SJSA1 (cell line): ENCODE measurements around the gene ABHD16A. TPM values are rescaled to one million over a fixed set of nuclear protein-coding genes. Genes with fewer than 3 reads are reported as not detected.

Source experiments
- DNase-seq, 2 experiments: peaks; one replicate each; pipeline ENCODE4 v3.0.0-alpha.2; 2015 to 2020; ENCODE audit warnings: low spot score in 2 of 2, low read depth in 1 of 2
- H3K27ac ChIP-seq: fragments of 250-450 bp; sonication (Bioruptor Pico); 2 replicates; pipeline ENCODE4 v1.5.1; 2020; ENCODE audit warnings: mild to moderate bottlenecking, moderate library complexity
- H3K27me3 ChIP-seq: fragments of 250-450 bp; sonication (Bioruptor Pico); replicated peaks from 2 replicates; pipeline ENCODE4 v1.5.1; 2020; ENCODE audit warnings: mild to moderate bottlenecking, moderate library complexity
- H3K36me3 ChIP-seq: fragments of 250-450 bp; sonication (Bioruptor Pico); 2 replicates; pipeline ENCODE4 v1.5.1; 2020; ENCODE audit warnings: mild to moderate bottlenecking
- H3K4me1 ChIP-seq: fragments of 250-450 bp; sonication (Bioruptor Pico); replicated peaks from 2 replicates; pipeline ENCODE4 v1.6.1; 2021; ENCODE audit warnings: mild to moderate bottlenecking
- H3K4me3 ChIP-seq: fragments of 250-450 bp; sonication (Bioruptor Pico); 2 replicates; pipeline ENCODE4 v1.5.1; 2020; ENCODE audit warnings: mild to moderate bottlenecking
- H3K9me3 ChIP-seq: fragments of 250-450 bp; sonication (Bioruptor Pico); replicated peaks from 2 replicates; pipeline ENCODE4 v1.5.1; 2020; ENCODE audit warnings: mild to moderate bottlenecking
- total RNA-seq: library from RNA; depleted of rRNA; stranded (reverse); fragments of >200 nt; shearing (Covaris generic); gene quantifications from 2 replicates; pipeline ENCODE4 v1.2.3, GENCODE V29; 2014

ABHD16A gene
- total RNA-seq, 1 experiment from 2014 or later, result 37.6 TPM

- Histone ChIP-seq H3K27me3 (no peaks in the 10 kb centered on the region), H3K27ac (no peak overlapping the region), H3K36me3 (peaks cover 53% of the 10 kb centered on the region), H3K9me3 (peaks cover 3% of the 10 kb centered on the region), H3K4me3 (no peak overlapping the region), H3K4me1 (peaks cover 19% of the 10 kb centered on the region)
- no peak for DNase-seq
Observed at GRCh38 chr6:31727034-31727716, 24.1 kb upstream of the ABHD16A start.

- Histone ChIP-seq H3K27ac (no peak overlapping the region), H3K4me3 (no peak overlapping the region), H3K36me3 (peaks cover 39% of the 10 kb centered on the region), H3K4me1 (peaks cover 18% of the 10 kb centered on the region), H3K9me3 (peaks cover 3% of the 10 kb centered on the region), H3K27me3 (no peaks in the 10 kb centered on the region)
- no peak for DNase-seq
Observed at GRCh38 chr6:31725502-31726350, 22.6 kb upstream of the ABHD16A start.

- Histone ChIP-seq H3K27ac (no peak overlapping the region), H3K36me3 (peaks cover 28% of the 10 kb centered on the region), H3K4me1 (peaks cover 6% of the 10 kb centered on the region), H3K9me3 (no peaks in the 10 kb centered on the region), H3K27me3 (no peaks in the 10 kb centered on the region), H3K4me3 (no peak overlapping the region)
- no peak for DNase-seq
Observed at GRCh38 chr6:31723980-31724691, 21.0 kb upstream of the ABHD16A start.

- Histone ChIP-seq H3K4me1 (no peaks in the 10 kb centered on the region), H3K4me3 (no peak within 1 kb of the TSS), H3K36me3 (peaks cover 22% of the 10 kb centered on the region), H3K27me3 (no peaks in the 10 kb centered on the region), H3K9me3 (no peaks in the 10 kb centered on the region), H3K27ac (no peak within 1 kb of the TSS)
- no peak for DNase-seq
Observed at GRCh38 chr6:31723245-31723979, 20.3 kb upstream of the ABHD16A start, which contains the start of gene MPIG6B. TSS of gene MPIG6B (plus strand) at chr6:31723373. CDS start at chr6:31723384, 11 bp downstream.

- no peaks in the 10 kb centered on the region for H3K9me3 ChIP-seq
- H3K27me3 ChIP-seq, result no peaks in the 10 kb centered on the region
- H3K27ac ChIP-seq, result no peak overlapping the region
- no peaks in the 10 kb centered on the region for H3K4me1 ChIP-seq
- no peak overlapping the region for H3K4me3 ChIP-seq
- DNase-seq, result no peak
- peaks cover 11% of the 10 kb centered on the region for H3K36me3 ChIP-seq
Observed at GRCh38 chr6:31722173-31722572, 19.0 kb upstream of the ABHD16A start.

GRCh38 chr6:31721351-31722020, 18.4 kb upstream of the ABHD16A start, which contains the start of gene LY6G6C:
TSS of gene LY6G6C (minus strand) at chr6:31721746. CDS start at chr6:31721679, 67 bp downstream.
- Histone ChIP-seq H3K36me3 (peaks cover 5% of the 10 kb centered on the region), H3K4me3 (no peak within 1 kb of the TSS), H3K27ac (no peak within 1 kb of the TSS), H3K9me3 (no peaks in the 10 kb centered on the region), H3K27me3 (no peaks in the 10 kb centered on the region), H3K4me1 (no peaks in the 10 kb centered on the region)
- no peak for DNase-seq

GRCh38 chr6:31720196-31720770, 17.2 kb upstream of the ABHD16A start:
- no peak for DNase-seq
- Histone ChIP-seq H3K27ac (no peak overlapping the region), H3K9me3 (no peaks in the 10 kb centered on the region), H3K4me3 (no peak overlapping the region), H3K27me3 (no peaks in the 10 kb centered on the region), H3K4me1 (no peaks in the 10 kb centered on the region), H3K36me3 (no peaks in the 10 kb centered on the region; the same call in 1 of the 2 replicates)

GRCh38 chr6:31719001-31719400, 15.9 kb upstream of the ABHD16A start:
- Histone ChIP-seq H3K9me3 (no peaks in the 10 kb centered on the region), H3K4me3 (no peak overlapping the region), H3K27me3 (no peaks in the 10 kb centered on the region), H3K36me3 (no peaks in the 10 kb centered on the region), H3K4me1 (peaks cover 1% of the 10 kb centered on the region; the same call in 1 of the 2 replicates), H3K27ac (no peak overlapping the region)
- DNase-seq, result no peak

GRCh38 chr6:31718265-31718664, 15.1 kb upstream of the ABHD16A start:
- no peaks in the 10 kb centered on the region for H3K9me3 ChIP-seq
- no peak overlapping the region for H3K4me3 ChIP-seq
- H3K27me3 ChIP-seq, result no peaks in the 10 kb centered on the region
- peaks cover 3% of the 10 kb centered on the region; the same call in 1 of the 2 replicates for H3K4me1 ChIP-seq
- no peak for DNase-seq
- no peaks in the 10 kb centered on the region for H3K36me3 ChIP-seq
- no peak overlapping the region for H3K27ac ChIP-seq

- no peak for DNase-seq
- H3K4me3 ChIP-seq, result no peak overlapping the region
- no peaks in the 10 kb centered on the region for H3K9me3 ChIP-seq
Observed at GRCh38 chr6:31717499-31718222, 14.5 kb upstream of the ABHD16A start.

GRCh38 chr6:31715022-31715958, 12.2 kb upstream of the ABHD16A start, which contains the start of gene LY6G6D:
TSS of gene LY6G6D (plus strand) at chr6:31715348. CDS start at chr6:31715356, 8 bp downstream.
- H3K27ac ChIP-seq, result no peak within 1 kb of the TSS
- H3K4me1 ChIP-seq, result peaks cover 3% of the 10 kb centered on the region; the same call in 1 of the 2 replicates
- no peak within 1 kb of the TSS for H3K4me3 ChIP-seq
- DNase-seq, result no peak
- H3K36me3 ChIP-seq, result no peaks in the 10 kb centered on the region
- H3K27me3 ChIP-seq, result no peaks in the 10 kb centered on the region
- H3K9me3 ChIP-seq, result no peaks in the 10 kb centered on the region

More at GRCh38 chr6:31717499-31718222, 14.5 kb upstream of the ABHD16A start:
- Histone ChIP-seq H3K27me3 (no peaks in the 10 kb centered on the region), H3K27ac (no peak overlapping the region), H3K36me3 (no peaks in the 10 kb centered on the region), H3K4me1 (peaks cover 3% of the 10 kb centered on the region; the same call in 1 of the 2 replicates)
